ENCODE measurements around the gene PIP4K2A.

The PIP4K2A gene

GRCh38 chr10:22634093-22634492 lies 80.3 kb downstream of the PIP4K2A start:
- DNase-seq: no peak

- DNase-seq: no peak
Measured at GRCh38 chr10:22633528-22633927, 80.8 kb downstream of the PIP4K2A start.

GRCh38 chr10:22633106-22633505 lies 81.3 kb downstream of the PIP4K2A start:
- DNase-seq: no peak

GRCh38 chr10:22631646-22632278 lies 82.6 kb downstream of the PIP4K2A start:
- DNase-seq: no peak

GRCh38 chr10:22631185-22631584 lies 83.2 kb downstream of the PIP4K2A start:
- no peak for DNase-seq

- DNase-seq: no peak
Measured at GRCh38 chr10:22630234-22631174, 83.9 kb downstream of the PIP4K2A start.

- no peak for DNase-seq
Measured at GRCh38 chr10:22629852-22630233, 84.5 kb downstream of the PIP4K2A start.

GRCh38 chr10:22629126-22629525 lies 85.3 kb downstream of the PIP4K2A start:
- no peak for DNase-seq

- no peak for DNase-seq
Measured at GRCh38 chr10:22628309-22628708, 86.1 kb downstream of the PIP4K2A start.

GRCh38 chr10:22626784-22627183 lies 87.6 kb downstream of the PIP4K2A start:
- DNase-seq: no peak

- DNase-seq: no peak
Measured at GRCh38 chr10:22625516-22626290, 88.7 kb downstream of the PIP4K2A start.

GRCh38 chr10:22624287-22624738 lies 90.1 kb downstream of the PIP4K2A start:
- no peak for DNase-seq

GRCh38 chr10:22623633-22624253 lies 90.6 kb downstream of the PIP4K2A start:
- no peak for DNase-seq

GRCh38 chr10:22622242-22622806 lies 92.1 kb downstream of the PIP4K2A start:
- no peak for DNase-seq

- DNase-seq: no peak
Measured at GRCh38 chr10:22621726-22622125, 92.7 kb downstream of the PIP4K2A start.

- no peak for DNase-seq
Measured at GRCh38 chr10:22620929-22621328, 93.4 kb downstream of the PIP4K2A start.

GRCh38 chr10:22620140-22620857 lies 94.1 kb downstream of the PIP4K2A start:
- no peak for DNase-seq

- no peak for DNase-seq
Measured at GRCh38 chr10:22619101-22619500, 95.3 kb downstream of the PIP4K2A start.

GRCh38 chr10:22618078-22618785 lies 96.1 kb downstream of the PIP4K2A start:
- DNase-seq: no peak

GRCh38 chr10:22617516-22617915 lies 96.9 kb downstream of the PIP4K2A start:
- no peak for DNase-seq

GRCh38 chr10:22617051-22617450 lies 97.3 kb downstream of the PIP4K2A start:
- DNase-seq: no peak
